SU-DHL-6 (cell line): ENCODE data around the gene CCL22.

Source experiments
- CTCF ChIP-seq: fragments of 200-600 bp; sonication (generic); IDR thresholded peaks from one replicate; pipeline ENCODE4 v1.5.1; 2017; ENCODE audit warnings: antibody characterized with exemption, mild to moderate bottlenecking, low read length, moderate library complexity; ENCODE audit not compliant: insufficient read depth, poor library complexity, severe bottlenecking
- EZH2phosphoT487 ChIP-seq: fragments of 200-600 bp; sonication (generic), shearing (Covaris generic); conservative IDR thresholded peaks from 2 replicates; pipeline ENCODE4 v1.6.1; 2018; ENCODE audit warnings: mild to moderate bottlenecking, antibody characterized with exemption, low read length, moderate library complexity, mixed read lengths

GRCh38 chr16:57377080-57377841, 18.7 kb downstream of the CCL22 start:
- TF ChIP-seq CTCF = no peak
- no peak for TF ChIP-seq EZH2phosphoT487
